Measurements from ENCODE around the gene BMP10. TPM values are rescaled to one million over a fixed set of nuclear protein-coding genes. Genes with fewer than 3 reads are reported as not detected.

Gene BMP10
- total and polyA plus RNA-seq, 10 of the 15 experiments (the other 5 are each of a cell fraction or from before 2014, with no cell fraction given): 0.04 TPM; not detected in 9

DNA sequence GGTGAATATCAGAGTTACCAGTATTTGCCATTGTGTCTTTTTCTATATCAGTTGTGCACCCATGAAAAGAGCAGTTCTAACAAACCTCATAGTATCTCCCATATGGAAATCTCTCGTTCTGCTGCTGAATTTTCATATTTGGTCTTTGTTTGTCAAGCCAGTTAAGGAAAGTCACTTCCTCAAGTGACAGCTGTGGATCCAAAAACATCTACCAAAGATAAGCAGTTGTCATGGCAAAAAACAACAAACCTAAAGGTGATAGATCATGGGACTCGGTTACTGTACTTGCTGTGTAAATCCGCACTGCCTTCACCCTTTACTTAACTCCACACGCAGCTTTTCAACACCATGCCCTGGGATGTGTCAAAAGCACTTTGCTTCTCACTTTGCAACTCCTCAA is 17.3 kb downstream of the BMP10 start:
- H3K9me3 ChIP-seq (replicated peaks; ENCODE audit: control insufficient read depth, insufficient read depth, low read length): no peaks in the 10 kb centered on the region
- ChIA-PET SMC1A (ENCODE audit: uncharacterized antibody, unreplicated experiment) (interaction anchor here (1.5 to 1.7 kb wide), 2 partner anchors 16 to 31 kb away, joined by 3 to 5 read pairs; no protein-coding TSS in a partner anchor), RAD21 (ENCODE audit: unreplicated experiment) (no interaction called here), POLR2A (no interaction called here), CTCF (interaction anchor here (1.0 to 3.2 kb wide), 3 partner anchors 15 to 36 kb away, joined by 3 to 9 read pairs (median 9); no protein-coding TSS in a partner anchor)
- no peaks in the 10 kb centered on the region for H3K4me1 ChIP-seq (ENCODE audit: control insufficient read depth, insufficient read depth, low read length)
- intact Hi-C loops (cut with micrococcal nuclease; ENCODE audit: unreplicated experiment) (no loop called here), in situ Hi-C loops (cut with MboI) (no loop called here)
- 88% methylated on average over 4 of the region's 4 CpGs for WGBS (ENCODE audit: insufficient coverage, insufficient replicate concordance, low lambda C conversion rate, missing lambda C conversion rate)
- H2AFZ ChIP-seq (ENCODE audit: control insufficient read depth, low read depth, low read length): no peak overlapping the region
- H3K4me3 ChIP-seq: no peak overlapping the region
- no TSS peak for BruUV-seq (replicated peaks)
- no peaks in the 10 kb centered on the region for H3K36me3 ChIP-seq (ENCODE audit: control insufficient read depth in 2 of 2, insufficient read depth in 2 of 2, low read length in 1 of 2)
- FAIRE-seq (no peak), ATAC-seq (no peak), DNase-seq (ENCODE audit: low read depth, low spot score) (no peak)
- no peak overlapping the region for H3K9ac ChIP-seq (ENCODE audit: control insufficient read depth, insufficient read depth, low read length)
- H3K27me3 ChIP-seq (replicated peaks in 1 of 2; ENCODE audit: control insufficient read depth in 2 of 2, insufficient read depth in 2 of 2, low read length in 1 of 2): peaks cover 2 to 7% of the 10 kb centered on the region in 2 experiments; a peak in 3 of 4 replicates
- H4K20me1 ChIP-seq (ENCODE audit: control insufficient read depth, insufficient read depth): no peaks in the 10 kb centered on the region
- H3K4me2 ChIP-seq (ENCODE audit: control insufficient read depth, insufficient read depth): no peak overlapping the region
- H3K79me2 ChIP-seq (ENCODE audit: control insufficient read depth, insufficient read depth, low read length): no peaks in the 10 kb centered on the region
- no peak overlapping the region for H3K27ac ChIP-seq (ENCODE audit: control insufficient read depth, insufficient read depth)
- no peak for TF ChIP-seq GATAD2B (conservative IDR thresholded peaks at IDR 0.05; ENCODE audit: low read depth)
- no peak for TF ChIP-seq EP300 (IDR thresholded peaks at IDR 0.05; ENCODE audit: borderline replicate concordance in 1 of 2, control insufficient read depth in 1 of 2, low read depth in 2 of 2, low read length in 2 of 2)
- no peak for TF ChIP-seq TCF7 (IDR thresholded peaks at IDR 0.05; ENCODE audit: borderline replicate concordance)
- TF ChIP-seq CHD4 (IDR thresholded peaks at IDR 0.05): no peak

DNA sequence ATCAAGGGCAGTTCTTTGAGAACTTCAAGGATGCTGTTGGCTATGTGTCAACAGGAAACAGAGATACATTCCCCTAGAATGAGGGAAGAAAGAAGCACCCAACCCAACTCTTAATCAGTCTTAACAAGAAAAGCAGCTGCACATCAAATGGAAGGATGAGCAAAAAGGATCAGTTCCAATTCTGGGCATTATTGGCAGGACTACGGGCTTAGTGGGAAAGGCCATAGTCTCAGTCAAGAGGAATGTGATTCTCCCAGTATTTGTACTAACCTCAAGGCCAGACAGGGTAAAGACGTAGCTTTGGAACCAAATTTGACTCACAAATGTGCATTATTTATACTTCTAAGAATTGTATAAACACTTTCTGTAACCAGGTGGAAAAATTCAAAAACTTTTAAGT is 18.2 kb downstream of the BMP10 start:
- ATAC-seq: no peak
- Histone ChIP-seq H3K27ac (ENCODE audit: control insufficient read depth, insufficient read depth) (no peak overlapping the region), H3K9ac (ENCODE audit: control insufficient read depth, insufficient read depth, low read length) (no peak overlapping the region), H3K4me3 (no peak overlapping the region), H3K27me3 (replicated peaks in 1 of 2; ENCODE audit: control insufficient read depth in 2 of 2, insufficient read depth in 2 of 2, low read length in 1 of 2) (peaks cover 2 to 7% of the 10 kb centered on the region in 2 experiments; a peak in 3 of 4 replicates), H3K4me1 (ENCODE audit: control insufficient read depth, insufficient read depth, low read length) (no peaks in the 10 kb centered on the region), H3K79me2 (ENCODE audit: control insufficient read depth, insufficient read depth, low read length) (no peaks in the 10 kb centered on the region), H3K4me2 (ENCODE audit: control insufficient read depth, insufficient read depth) (no peak overlapping the region), H3K36me3 (ENCODE audit: control insufficient read depth in 2 of 2, insufficient read depth in 2 of 2, low read length in 1 of 2) (no peaks in the 10 kb centered on the region), H3K9me3 (replicated peaks; ENCODE audit: control insufficient read depth, insufficient read depth, low read length) (no peaks in the 10 kb centered on the region), H4K20me1 (ENCODE audit: control insufficient read depth, insufficient read depth) (no peaks in the 10 kb centered on the region), H2AFZ (ENCODE audit: control insufficient read depth, low read depth, low read length) (no peak overlapping the region)
- ChIA-PET POLR2A (no interaction called here), CTCF (interaction anchor here (1.0 to 3.2 kb wide), 2 partner anchors 17 to 35 kb away, joined by 3 to 9 read pairs; no protein-coding TSS in a partner anchor), RAD21 (ENCODE audit: unreplicated experiment) (no interaction called here), SMC1A (ENCODE audit: uncharacterized antibody, unreplicated experiment) (interaction anchor here (1.7 kb wide), 1 partner anchor 17 kb away, joined by 5 read pairs; no protein-coding TSS in a partner anchor)
- BruUV-seq (replicated peaks): no TSS peak
- intact Hi-C loops (cut with micrococcal nuclease; ENCODE audit: unreplicated experiment): no loop called here
- no peak for FAIRE-seq
- DNase-seq (ENCODE audit: low read depth, low spot score): no peak
- in situ Hi-C loops (cut with MboI): no loop called here
- WGBS (ENCODE audit: insufficient coverage, insufficient replicate concordance, low lambda C conversion rate, missing lambda C conversion rate): 58% methylated on average over 2 of the region's 2 CpGs
- TF ChIP-seq POLR2AphosphoS2 (IDR thresholded peaks at IDR 0.05; ENCODE audit: low read depth, low read length): no peak
- TF ChIP-seq ZNF592 (IDR thresholded peaks at IDR 0.05): no peak
- TF ChIP-seq BHLHE40 (IDR thresholded peaks at IDR 0.05; ENCODE audit: borderline replicate concordance in 1 of 2, low read depth in 2 of 2, low read length in 1 of 2): no peak
- TF ChIP-seq POU2F2 (IDR thresholded peaks at IDR 0.05; ENCODE audit: borderline replicate concordance, low read depth, low read length): no peak
- TF ChIP-seq CBFB (IDR thresholded peaks at IDR 0.05; ENCODE audit: low read depth): no peak
- TF ChIP-seq TARDBP (IDR thresholded peaks at IDR 0.05; ENCODE audit: borderline replicate concordance): no peak
- TF ChIP-seq STAT3 (IDR thresholded peaks at IDR 0.05; ENCODE audit: low read depth, low read length): no peak
- no peak for TF ChIP-seq MXI1 (IDR thresholded peaks at IDR 0.05; ENCODE audit: low read depth, low read length)
- TF ChIP-seq ZNF622 (IDR thresholded peaks at IDR 0.05): no peak
- no peak for TF ChIP-seq IRF4 (IDR thresholded peaks at IDR 0.05; ENCODE audit: low read depth, low read length)

All from GM12878 (cell line).